Anterior cingulate cortex (tissue), 58 donors: ENCODE results near the gene CAPN5.
"Not testable (repeated sequence)": the region's sequence is repeated elsewhere in the genome, so short reads cannot be mapped to it uniquely, and the experiment has no call there.

Source experiments
- DNase-seq, 58 donors: peaks; one replicate each; lab custom pipeline; 2025; lab: John Stamatoyannopoulos, UW

Gene CAPN5

DNA sequence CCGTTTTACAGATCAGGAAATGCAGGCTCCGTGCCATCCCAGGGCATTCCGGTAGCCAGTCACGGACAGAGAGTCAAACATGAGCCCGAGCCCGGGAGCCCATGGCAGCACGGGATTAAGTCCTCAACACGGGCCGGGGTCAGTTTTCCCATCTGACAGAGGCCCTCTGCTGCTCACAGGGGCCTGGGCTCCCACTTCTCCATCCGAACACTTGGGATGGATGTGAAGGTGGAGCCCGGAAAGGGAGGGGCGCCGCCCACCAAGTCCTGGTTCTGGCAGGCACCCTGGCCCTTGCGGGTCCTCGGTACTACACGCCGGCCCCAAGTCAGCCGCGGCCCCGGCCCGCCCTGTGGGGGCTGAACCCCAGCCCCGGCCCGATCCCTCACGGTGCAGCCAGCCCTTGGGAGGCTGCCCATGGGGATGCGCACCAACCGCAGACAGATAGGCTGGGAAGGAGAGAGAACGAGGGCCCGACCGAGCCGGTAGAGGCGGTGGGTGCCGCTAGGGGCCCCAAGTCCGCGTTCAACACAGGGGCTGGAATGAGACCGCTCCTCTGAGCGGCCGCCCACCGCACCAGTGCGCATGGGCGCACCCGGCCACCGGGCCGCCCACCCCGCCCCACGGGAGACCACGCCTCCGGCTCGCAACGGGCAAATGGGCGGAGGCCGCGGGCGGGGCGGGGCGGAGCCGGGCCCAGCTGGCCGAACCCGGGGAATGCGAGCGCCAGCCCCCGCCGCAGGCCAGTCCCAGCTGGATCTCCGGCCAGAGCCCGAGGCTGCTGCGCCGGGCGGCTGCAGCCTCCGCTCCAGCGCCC lies at the start of gene CAPN5:
Gene CAPN5 (plus strand): TSS at position 743 of the 814 bp plus-strand sequence. CDS start 17,916 bp downstream, outside the sequence.
- DNase-seq: peak; percentile 65 to 97 (median 89)

DNA sequence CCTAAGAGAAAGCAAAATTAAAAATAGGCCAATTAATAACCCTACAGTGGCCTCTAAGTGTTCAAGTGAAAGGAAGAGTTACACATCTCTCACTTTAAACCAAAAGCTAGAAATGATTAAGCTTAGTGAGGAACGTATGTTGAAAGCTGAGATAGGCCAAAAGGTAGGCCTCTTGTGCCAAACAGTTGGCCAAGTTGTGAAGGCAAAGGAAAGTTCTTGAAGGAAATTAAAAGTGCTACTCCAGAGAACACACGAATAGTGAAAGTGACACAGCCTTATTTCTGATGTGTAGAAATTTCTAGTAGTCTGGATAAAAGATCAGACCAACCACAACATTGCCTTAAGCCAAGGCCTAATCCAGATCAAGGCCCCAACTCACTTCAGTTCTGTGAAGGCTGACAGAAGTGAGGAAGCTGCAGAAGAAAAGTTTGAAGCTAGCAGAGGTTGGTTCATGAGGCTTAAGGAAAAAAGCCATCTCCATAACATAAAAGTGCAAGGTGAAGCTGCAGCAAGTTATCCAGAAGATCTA lies 48.3 kb upstream of the CAPN5 start:
- DNase-seq: not testable (repeated sequence)

DNA sequence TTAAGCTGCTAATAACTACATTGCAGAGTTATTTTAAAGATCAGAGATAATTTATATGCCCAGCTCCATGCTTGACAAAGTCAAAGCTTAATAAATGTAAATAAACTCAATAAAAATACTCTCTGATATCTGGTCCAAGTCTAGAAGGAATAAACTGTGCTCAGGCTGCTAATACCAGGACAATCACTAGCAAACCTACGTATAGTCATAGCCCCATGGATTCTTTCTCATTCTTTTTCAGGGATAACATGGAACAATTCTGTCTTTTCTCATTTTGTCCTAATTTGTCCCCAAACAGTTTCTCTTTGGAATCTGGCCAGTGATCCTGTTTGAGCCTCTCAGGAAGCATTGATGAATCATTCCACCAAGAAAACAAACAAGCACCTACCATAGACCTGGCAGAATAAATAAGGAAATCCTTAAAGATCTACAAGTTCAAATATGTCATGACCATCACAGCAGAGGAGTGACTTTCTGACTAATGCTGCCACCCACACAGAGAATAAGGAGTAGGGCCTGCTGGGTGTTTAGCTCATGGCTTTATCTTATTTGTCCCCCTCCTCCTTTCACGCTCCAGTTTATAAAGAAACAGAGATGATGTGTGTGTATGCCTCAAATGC lies 46.7 kb upstream of the CAPN5 start:
- no peak for DNase-seq

DNA sequence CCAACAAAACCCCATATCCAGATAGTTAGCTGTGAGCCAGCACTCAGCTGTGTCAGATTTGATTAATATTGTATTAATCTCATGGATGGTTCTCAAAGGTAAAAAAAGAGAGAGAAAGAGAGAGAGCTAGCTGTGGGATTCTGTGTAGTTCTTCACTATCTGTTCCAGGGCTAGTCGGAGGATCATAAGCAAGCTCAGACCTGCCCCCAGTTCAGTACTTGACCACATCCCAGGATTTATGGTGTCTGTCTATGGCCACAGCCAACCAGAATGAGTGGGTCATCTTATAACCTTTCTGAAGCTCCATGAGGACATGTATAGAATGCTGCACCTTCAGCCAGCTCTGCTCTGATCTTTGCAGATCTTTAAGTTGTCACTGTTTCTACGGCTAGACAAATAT lies 46.0 kb upstream of the CAPN5 start:
- DNase-seq: no peak

DNA sequence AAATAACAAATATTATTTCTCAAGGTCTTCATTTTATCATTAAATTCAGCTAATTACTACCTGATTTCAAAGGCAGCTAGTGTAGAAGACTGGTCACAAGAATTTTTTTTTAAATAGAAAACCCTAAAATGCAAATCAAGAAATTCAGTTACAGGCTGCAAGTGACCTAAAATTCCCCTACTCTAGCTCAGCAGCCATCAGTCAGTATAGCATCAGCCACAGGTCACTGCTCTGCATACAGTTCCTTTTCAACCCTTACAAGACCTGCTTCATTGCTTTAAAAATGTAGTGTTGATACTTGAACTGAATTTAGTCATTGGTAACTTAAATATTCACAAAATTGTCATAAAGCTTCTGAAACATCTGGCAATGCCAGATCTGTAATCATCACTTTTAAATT lies 42.0 kb upstream of the CAPN5 start:
- no peak for DNase-seq

DNA sequence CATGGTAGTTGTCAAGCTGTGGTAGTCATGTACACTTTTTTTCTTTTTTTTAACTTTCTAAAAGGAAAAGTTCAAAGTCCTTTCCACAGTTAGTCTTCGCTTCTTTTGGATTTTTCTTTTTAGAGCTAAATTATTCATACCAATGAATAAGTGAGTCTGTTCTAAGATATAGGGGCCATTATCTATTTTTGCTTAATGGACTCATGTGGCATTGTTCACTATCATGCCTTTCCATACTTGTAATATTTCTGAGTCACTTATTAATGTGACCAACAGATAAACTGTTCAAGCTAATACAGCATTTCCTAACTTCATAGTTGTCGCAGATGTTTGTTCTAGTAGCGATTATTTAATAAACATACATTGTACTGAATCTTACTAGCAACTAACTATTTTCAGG lies 40.5 kb upstream of the CAPN5 start:
- no peak for DNase-seq

DNA sequence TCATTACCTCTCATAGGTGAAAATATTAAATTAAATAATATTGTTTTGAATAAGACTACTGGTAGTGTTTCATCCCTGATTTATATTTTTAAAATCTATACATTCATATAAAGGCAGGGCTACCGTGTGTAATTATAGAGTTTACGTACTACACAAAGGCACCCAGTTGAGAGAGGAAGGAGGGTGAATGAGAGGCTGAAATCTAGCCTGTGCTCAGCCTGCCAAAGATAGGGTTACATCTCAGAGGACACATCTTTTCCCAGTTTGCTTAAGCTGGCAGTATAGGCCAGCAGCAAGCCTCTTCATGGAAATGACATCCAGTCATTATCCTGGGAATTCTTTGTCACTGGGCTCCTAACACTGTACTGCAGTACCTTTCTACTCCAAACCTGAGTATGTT lies 40.0 kb upstream of the CAPN5 start:
- no peak for DNase-seq

DNA sequence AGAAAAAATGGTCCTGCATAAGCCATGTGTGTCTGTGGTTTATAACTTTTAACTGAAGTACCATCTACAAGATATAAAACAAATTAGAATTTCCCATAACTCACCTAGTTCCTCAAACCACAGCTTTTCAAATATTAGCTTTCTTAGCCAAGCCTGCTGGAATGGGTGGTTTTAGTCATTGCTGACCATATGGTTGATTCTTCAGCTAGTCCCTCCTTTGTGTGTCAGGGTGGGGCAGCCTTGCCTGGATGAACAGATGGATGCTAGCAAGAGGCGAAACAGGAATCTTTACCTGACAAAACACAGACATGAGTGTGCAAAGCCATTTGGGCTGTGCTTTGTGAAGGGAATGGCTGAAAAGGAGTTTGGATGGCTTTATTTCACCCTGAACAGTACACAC lies 39.5 kb upstream of the CAPN5 start:
- no peak for DNase-seq

DNA sequence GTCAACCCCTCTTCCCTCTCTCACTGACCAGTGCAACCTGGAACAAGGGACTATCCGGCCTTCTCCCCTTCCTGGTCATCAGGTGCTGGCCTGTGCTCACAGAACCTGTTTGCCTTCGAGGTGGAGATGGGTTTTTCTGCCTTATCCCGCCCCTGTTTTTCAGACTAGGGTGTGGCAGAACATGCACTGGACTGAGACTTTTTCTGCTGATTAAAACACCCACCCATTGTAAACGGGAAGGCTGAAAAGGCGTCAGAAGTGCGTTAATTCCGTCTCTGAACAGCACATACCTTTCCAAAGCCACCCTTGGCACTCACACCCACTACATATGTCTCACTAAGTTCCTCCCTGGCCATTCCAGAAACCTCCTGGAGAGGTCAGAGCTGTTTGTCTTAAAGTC lies 36.9 kb upstream of the CAPN5 start:
- DNase-seq: no peak

DNA sequence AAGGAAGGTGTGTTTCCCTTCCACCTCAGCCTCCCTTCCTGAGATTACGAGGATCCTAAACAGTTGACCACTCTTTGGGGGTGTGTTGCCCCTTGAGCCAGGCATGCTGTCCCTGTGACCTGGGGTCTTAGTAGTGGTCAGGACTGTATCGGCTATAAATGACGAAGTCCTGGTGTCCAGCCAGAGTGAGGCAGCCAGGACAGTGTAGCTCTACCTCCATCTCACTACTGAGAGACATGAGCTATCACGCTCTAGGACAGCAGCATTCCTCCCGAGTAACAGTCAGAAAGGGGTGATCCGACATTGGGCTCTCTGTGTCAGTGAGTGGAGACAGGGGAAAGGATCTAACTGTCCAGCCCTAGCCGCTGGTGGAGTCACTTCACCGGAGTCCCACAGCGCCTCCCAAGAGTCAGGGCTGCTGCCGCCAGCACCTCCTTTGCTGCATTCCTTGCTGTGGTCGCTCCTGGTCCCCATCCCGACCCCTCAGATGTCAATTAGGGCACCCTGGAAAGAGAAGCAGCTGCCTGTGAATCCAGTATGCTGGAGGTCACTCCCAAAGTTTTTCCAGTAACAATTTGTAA lies 35.8 kb upstream of the CAPN5 start:
- DNase-seq: no peak

DNA sequence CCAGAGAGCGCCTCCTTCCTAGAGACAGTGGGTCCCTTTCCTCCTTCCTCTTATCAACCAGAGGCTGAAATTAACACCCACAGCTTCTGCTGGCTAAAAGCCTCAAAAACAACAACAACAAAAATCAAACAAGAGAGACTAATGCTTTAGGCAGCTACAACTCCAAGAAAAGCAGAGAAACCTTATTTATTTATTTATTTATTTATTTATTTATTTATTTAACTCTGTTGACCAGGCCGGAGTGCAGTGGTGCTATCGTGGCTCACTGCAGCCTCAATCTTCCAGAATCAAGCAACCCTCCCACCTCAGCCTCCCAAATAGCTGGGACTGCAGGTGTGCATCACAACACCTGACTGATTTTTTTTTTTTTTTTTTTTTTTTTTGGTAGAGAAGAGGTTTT lies 35.2 kb upstream of the CAPN5 start:
- DNase-seq: no peak

DNA sequence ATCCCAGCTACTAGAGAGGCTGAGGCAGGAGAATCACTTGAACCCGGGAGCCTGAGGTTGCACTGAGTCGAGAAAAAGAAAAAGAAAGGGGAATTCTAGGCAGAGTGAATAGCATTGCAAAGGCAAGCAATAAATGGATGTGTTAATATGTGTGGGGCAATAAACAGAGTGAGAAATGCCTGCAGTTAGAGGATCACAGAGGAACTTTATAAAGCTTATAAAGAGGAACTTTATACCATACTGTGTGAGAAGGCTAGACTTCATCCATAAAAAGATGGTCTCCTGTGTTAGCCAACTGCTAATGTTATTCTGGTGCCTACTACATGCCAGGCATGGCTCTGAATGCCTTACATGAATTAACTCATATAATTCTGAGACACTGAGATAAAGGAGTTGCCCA lies 31.7 kb upstream of the CAPN5 start:
- DNase-seq: no peak

DNA sequence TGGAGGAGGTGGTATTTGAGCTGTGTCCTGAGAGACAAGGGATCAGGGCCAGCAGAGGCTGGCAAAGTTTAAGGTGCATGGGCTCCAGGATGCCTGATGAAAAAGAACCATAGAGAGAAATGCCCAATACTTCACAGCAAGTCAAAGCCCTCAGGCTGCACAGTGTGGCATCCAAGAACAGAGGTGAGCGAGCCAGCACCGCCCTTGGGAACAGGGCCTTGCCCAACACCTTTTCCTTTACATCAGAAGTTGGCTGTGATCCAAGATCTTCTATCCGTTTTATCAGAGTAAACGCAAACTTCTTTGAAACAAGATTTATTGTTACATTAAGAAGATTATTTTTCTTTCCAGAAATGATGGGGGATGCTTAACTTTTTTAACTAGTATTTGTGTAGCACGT lies 31.2 kb upstream of the CAPN5 start:
- no peak for DNase-seq

DNA sequence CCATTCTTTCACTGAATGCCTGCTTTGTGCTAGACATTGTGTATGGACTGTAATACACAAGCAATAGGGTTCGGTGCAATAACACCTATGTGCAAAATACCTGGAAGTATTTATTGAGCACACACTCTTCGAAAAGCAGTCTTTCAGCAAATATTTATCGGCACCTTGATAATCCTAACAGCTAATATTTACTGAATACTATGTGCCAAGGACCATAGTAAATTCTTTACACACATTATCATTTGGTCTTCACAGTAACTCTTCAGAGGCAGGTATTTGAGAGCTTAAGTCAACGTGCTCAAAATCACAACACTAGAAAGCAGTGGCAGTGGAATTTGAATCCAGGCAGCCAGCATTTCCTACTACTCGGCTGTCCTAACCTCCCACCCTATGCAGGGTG lies 30.4 kb upstream of the CAPN5 start:
- DNase-seq: no peak

DNA sequence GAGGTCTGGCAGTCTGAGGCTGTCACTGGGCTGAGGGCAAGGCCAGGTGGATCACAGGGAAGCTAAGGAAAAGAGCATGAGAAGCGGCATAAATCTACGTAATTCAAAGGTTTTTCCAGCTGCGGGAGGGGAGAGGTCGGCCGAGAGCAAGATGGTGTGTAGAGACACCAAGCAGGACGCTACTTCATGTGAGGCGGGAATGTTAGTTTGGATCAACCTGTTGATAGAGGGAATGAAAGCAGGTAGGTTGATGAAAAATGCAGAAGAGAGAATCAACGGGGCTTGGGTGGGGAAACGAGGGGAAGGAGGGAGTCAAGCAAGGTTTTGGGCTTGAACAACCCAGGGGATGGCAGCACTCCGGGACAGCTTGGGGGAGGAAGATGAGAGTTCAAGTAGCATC lies 29.7 kb upstream of the CAPN5 start:
- DNase-seq: no peak

DNA sequence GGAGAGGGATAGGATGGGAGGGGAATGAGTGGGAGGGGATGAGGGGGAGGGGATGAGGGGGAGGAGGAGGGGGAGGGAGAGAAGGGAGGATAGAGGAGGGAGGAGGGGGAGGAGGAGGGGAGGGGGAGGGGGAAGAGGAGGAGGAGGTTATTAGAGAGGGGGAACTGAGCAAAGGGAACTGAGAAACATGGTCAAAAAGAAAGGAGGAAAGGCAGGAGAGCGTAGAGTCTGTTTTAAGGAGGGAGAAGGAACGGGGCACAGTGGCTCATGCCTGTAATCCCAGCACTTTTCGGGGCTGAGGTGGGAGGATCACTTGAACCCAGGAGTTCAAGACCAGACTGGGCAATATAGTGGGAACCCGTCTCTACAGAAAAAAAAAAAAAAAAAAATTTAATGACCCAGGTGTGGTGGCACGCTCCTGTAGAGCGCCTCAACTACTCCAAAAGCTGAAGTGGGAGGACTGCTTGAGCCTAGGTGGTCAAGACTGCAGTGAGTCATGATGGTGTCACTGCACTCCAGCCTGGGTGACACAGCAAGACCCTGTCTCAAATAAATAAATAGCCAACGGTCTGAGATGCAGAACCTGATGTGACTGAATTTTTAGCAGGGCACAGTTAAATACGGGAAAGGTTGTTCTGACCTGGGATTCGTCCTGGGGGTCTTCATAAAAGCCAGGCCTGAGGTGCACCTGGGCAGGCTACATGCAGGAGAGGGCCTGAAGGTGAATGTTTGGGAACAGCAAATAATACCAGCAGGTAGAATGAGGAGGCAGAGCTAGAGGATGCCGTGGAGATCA lies 28.5 kb upstream of the CAPN5 start:
- DNase-seq: no peak

DNA sequence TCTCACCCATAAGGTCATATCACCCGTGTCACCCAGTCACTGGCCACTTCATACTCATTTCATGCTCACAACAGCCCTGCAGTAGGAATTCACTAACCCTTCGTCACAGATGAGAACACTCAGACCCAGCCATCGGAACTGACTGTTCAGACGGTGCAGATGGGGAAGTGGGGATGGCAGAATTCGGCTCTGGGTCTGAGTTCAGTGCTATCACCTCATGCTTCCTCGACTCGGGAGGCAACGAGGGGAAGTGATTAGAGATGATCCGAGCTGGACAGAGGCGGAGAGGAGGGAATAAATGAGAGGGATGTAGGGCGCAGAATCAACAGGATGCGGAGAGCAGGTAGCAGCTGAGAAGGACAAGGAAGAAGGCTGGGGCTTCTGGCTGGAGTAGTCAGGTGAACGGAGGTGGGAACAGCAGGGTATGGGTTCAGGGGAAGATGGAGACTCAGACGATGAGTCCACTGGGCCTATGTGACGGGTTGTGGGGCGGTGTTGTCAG lies 27.9 kb upstream of the CAPN5 start:
- DNase-seq: no peak

DNA sequence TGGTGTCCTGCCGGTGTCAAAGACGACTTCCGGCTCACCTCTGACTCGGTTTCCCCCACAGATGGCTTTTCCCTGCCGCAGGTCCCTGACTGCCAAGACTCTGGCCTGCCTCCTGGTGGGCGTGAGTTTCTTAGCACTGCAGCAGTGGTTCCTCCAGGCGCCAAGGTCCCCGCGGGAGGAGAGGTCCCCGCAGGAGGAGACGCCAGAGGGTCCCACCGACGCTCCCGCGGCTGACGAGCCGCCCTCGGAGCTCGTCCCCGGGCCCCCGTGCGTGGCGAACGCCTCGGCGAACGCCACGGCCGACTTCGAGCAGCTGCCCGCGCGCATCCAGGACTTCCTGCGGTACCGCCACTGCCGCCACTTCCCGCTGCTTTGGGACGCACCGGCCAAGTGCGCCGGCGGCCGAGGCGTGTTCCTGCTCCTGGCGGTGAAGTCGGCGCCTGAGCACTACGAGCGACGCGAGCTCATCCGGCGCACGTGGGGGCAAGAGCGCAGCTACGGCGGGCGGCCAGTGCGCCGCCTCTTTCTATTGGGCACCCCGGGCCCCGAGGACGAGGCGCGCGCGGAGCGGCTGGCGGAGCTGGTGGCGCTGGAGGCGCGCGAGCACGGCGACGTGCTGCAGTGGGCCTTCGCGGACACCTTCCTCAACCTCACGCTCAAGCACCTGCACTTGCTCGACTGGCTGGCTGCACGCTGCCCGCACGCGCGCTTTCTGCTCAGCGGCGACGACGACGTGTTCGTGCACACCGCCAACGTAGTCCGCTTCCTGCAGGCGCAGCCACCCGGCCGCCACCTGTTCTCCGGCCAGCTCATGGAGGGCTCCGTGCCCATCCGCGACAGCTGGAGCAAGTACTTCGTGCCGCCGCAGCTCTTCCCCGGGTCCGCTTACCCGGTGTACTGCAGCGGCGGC lies 27.0 kb upstream of the CAPN5 start:
- peak in 3 of 58 donors; percentile 22 to 23 (median 22) for DNase-seq

DNA sequence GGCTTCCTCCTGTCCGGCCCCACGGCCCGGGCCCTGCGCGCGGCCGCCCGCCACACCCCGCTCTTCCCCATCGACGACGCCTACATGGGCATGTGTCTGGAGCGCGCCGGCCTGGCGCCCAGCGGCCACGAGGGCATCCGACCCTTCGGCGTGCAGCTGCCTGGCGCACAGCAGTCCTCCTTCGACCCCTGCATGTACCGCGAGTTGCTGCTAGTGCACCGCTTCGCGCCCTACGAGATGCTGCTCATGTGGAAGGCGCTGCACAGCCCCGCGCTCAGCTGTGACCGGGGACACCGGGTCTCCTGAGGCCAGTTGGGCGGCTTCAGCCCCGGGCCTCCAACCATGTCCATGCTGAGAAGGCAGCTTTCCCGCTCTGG lies 26.4 kb upstream of the CAPN5 start:
- DNase-seq: no peak

DNA sequence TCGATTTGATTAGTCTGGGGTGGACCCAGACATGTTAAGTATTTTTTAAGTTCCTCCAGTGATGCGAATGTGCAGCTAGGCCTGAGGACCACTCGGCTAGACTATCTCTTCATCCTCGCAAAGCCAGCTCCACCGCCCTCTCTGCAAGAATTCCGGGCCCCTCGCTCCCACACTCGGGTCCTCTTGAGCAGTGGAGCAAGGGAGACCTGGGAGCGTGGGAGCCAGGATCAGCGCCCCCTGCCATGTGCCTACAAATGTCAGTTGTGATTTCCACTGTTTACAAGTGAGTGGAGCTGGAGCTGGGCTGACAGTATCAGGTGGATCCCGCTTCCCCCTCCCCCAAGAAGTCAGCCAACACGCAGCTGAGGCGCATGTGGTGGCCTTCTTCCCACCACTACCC lies 25.9 kb upstream of the CAPN5 start:
- no peak for DNase-seq
